IMR-90 (cell line): ENCODE data around the gene FGF3. TPM values are rescaled to one million over a fixed set of nuclear protein-coding genes. Genes with fewer than 3 reads are reported as not detected.

Experiments used
- ATAC-seq: fragments of 200-7000 bp; cut with Tn5 transposase; 2 replicates; pipeline ENCODE4 v1.9.1; 2020; ENCODE audit warnings: low read depth, mild to moderate bottlenecking, moderate library complexity
- BruUV-seq: library from RNA; stranded (reverse); fragments of 400-500 nt; replicated peaks from 2 replicates; lab custom pipeline; 2021; lab: Mats Ljungman, UMichigan
- CTCF ChIA-PET: fragments of 300-600 bp; formaldehyde crosslinking; extraction: SDS; loops from one replicate; lab custom pipeline; 2021; ENCODE audit warnings: antibody characterized with exemption; lab: Yijun Ruan, JAX
- POLR2A ChIA-PET: fragments of 300-600 bp; sonication (Branson Sonifier 250); formaldehyde crosslinking; loops from one replicate; lab custom pipeline; 2022; ENCODE audit warnings: antibody characterized with exemption; ENCODE audit not compliant: unreplicated experiment; lab: Charles Lee
- DNase-seq: peaks from one replicate; pipeline ENCODE4 v3.0.0; 2013
- H2AFZ ChIP-seq: replicated peaks from 2 replicates; pipeline ENCODE3; 2013; ENCODE audit warnings: low read length, mild to moderate bottlenecking; ENCODE audit not compliant: poor library complexity
- H2AK5ac ChIP-seq: 2 replicates; pipeline ENCODE4 v1.6.1; 2013; ENCODE audit warnings: low read depth, low read length, inconsistent platforms
- H2AK9ac ChIP-seq: replicated peaks from 2 replicates; pipeline ENCODE3; 2013; ENCODE audit warnings: mild to moderate bottlenecking, low read depth, low read length, moderate library complexity; ENCODE audit not compliant: poor library complexity
- H2BK120ac ChIP-seq: 2 replicates; pipeline ENCODE4 v1.6.1; 2013; ENCODE audit warnings: low read depth, low read length, inconsistent platforms
- H2BK15ac ChIP-seq: 3 replicates; pipeline ENCODE4 v1.6.1; 2013; ENCODE audit warnings: low read depth, low read length, inconsistent platforms
- H2BK20ac ChIP-seq: 2 replicates; pipeline ENCODE4 v1.6.1; 2013; ENCODE audit warnings: low read depth, mild to moderate bottlenecking, inconsistent platforms, low read length, moderate library complexity
- H2BK5ac ChIP-seq: 2 replicates; pipeline ENCODE4 v1.6.1; 2013; ENCODE audit warnings: mild to moderate bottlenecking, low read depth, low read length, inconsistent platforms; ENCODE audit not compliant: poor library complexity, severe bottlenecking
- H3K14ac ChIP-seq: replicated peaks from 2 replicates; pipeline ENCODE4 v1.6.1; 2013; ENCODE audit warnings: low read depth, low read length, inconsistent platforms
- H3K18ac ChIP-seq: 2 replicates; pipeline ENCODE4 v1.6.1; 2013; ENCODE audit warnings: low read depth, low read length, control low read depth
- H3K23ac ChIP-seq: 2 replicates; pipeline ENCODE4 v1.6.1; 2013; ENCODE audit warnings: low read depth, low read length, inconsistent platforms
- H3K27ac ChIP-seq: 2 replicates; pipeline ENCODE4 v1.5.1; 2013; ENCODE audit warnings: mild to moderate bottlenecking, control low read depth, low read length; ENCODE audit not compliant: insufficient read depth
- H3K27me3 ChIP-seq: 2 replicates; pipeline ENCODE4 v1.6.1; 2013; ENCODE audit warnings: low read length; ENCODE audit not compliant: control insufficient read depth, insufficient read depth
- H3K36me3 ChIP-seq: 2 replicates; pipeline ENCODE4 v1.6.1; 2013; ENCODE audit warnings: low read length, mixed read lengths; ENCODE audit not compliant: control insufficient read depth, insufficient read depth
- H3K4ac ChIP-seq: 2 replicates; pipeline ENCODE4 v1.6.1; 2013; ENCODE audit warnings: low read depth, low read length, inconsistent platforms
- H3K4me1 ChIP-seq: 2 replicates; pipeline ENCODE4 v1.6.1; 2013; ENCODE audit warnings: low read length, mixed read lengths; ENCODE audit not compliant: control insufficient read depth, insufficient read depth
- H3K4me2 ChIP-seq: 2 replicates; pipeline ENCODE4 v1.6.1; 2013; ENCODE audit warnings: low read depth, mild to moderate bottlenecking, control low read depth, low read length, moderate library complexity
- H3K4me3 ChIP-seq: 2 replicates; pipeline ENCODE4 v1.5.1; 2013; ENCODE audit warnings: low read depth, mild to moderate bottlenecking, control low read depth, low read length, moderate library complexity; ENCODE audit not compliant: insufficient read depth
- H3K56ac ChIP-seq: 2 replicates; pipeline ENCODE4 v1.6.1; 2013; ENCODE audit warnings: low read length, inconsistent platforms; ENCODE audit not compliant: insufficient read depth; ENCODE audit errors: extremely low read depth
- H3K79me1 ChIP-seq, 2 experiments: 2 replicates each; pipeline ENCODE4 v1.6.1; 2013; ENCODE audit warnings: low read length in 2 of 2, inconsistent platforms in 1 of 2, low read depth in 1 of 2
- H3K9ac ChIP-seq: 2 replicates; pipeline ENCODE4 v1.6.1; 2013; ENCODE audit warnings: low read depth, low read length, control low read depth
- H3K9me1 ChIP-seq: 2 replicates; pipeline ENCODE4 v1.6.1; 2013; ENCODE audit warnings: low read length, inconsistent platforms; ENCODE audit not compliant: insufficient read depth
- H3K9me3 ChIP-seq: 2 replicates; pipeline ENCODE4 v1.6.1; 2013; ENCODE audit warnings: low read length; ENCODE audit not compliant: control insufficient read depth, insufficient read depth
- H4K20me1 ChIP-seq: 2 replicates; pipeline ENCODE4 v1.6.1; 2013; ENCODE audit warnings: low read length, inconsistent platforms; ENCODE audit not compliant: insufficient read depth
- H4K5ac ChIP-seq: 2 replicates; pipeline ENCODE4 v1.6.1; 2013; ENCODE audit warnings: mild to moderate bottlenecking, low read depth, low read length, control low read depth
- H4K8ac ChIP-seq, 2 experiments: 2 replicates each; pipeline ENCODE4 v1.6.1; 2013; ENCODE audit warnings: low read depth in 2 of 2, low read length in 2 of 2, control low read depth in 1 of 2, inconsistent platforms in 1 of 2
- H4K91ac ChIP-seq: 2 replicates; pipeline ENCODE4 v1.6.1; 2013; ENCODE audit warnings: low read depth, low read length, inconsistent platforms; ENCODE audit not compliant: insufficient read depth
- CTCF ChIP-seq: conservative IDR thresholded peaks from 2 replicates; pipeline ENCODE4 v1.5.1; 2012; ENCODE audit warnings: mild to moderate bottlenecking, low read depth, low read length, improper control_type of control experiment
- ELK1 ChIP-seq: fragments of 150-350 bp; IDR thresholded peaks from 2 replicates; pipeline ENCODE4 v1.6.1; 2016; ENCODE audit warnings: low read depth, mild to moderate bottlenecking, low read length, moderate library complexity, borderline replicate concordance
- MAFK ChIP-seq: IDR thresholded peaks from 2 replicates; pipeline ENCODE4 v1.6.1; 2012; ENCODE audit warnings: low read depth, low read length, improper control_type of control experiment
- POLR2A ChIP-seq: IDR thresholded peaks from 2 replicates; pipeline ENCODE4 v1.6.1; 2012; ENCODE audit warnings: mild to moderate bottlenecking, low read depth, low read length
- RCOR1 ChIP-seq: IDR thresholded peaks from 2 replicates; pipeline ENCODE4 v1.6.1; 2012; ENCODE audit warnings: mild to moderate bottlenecking, low read length, improper control_type of control experiment; ENCODE audit not compliant: insufficient replicate concordance
- RFX5 ChIP-seq: IDR thresholded peaks from 2 replicates; pipeline ENCODE4 v1.8.0; 2012; ENCODE audit warnings: low read depth, mild to moderate bottlenecking, low read length, moderate library complexity
- USF2 ChIP-seq: fragments of 150-350 bp; IDR thresholded peaks from 2 replicates; pipeline ENCODE4 v1.6.1; 2017; ENCODE audit warnings: mild to moderate bottlenecking, antibody characterized with exemption, low read length, low read depth
- WGBS, 2 experiments: methylation state at CpG; one replicate each; pipeline versions ENCODE4 v1.1.5 to v1.1.7; 2013; ENCODE audit warnings: missing lambda C conversion rate in 2 of 2; ENCODE audit not compliant: insufficient read length in 1 of 2; ENCODE audit errors: extremely low coverage in 2 of 2; 5-methylcytosine and 5-hydroxymethylcytosine counted together
- dilution Hi-C: fragments of 300-500 bp; cut with HindIII; formaldehyde crosslinking; loops from one replicate; pipeline ENCODE4 v1.14.3; 2018; ENCODE audit warnings: low sequenced_read_pairs; ENCODE audit not compliant: unreplicated experiment
- in situ Hi-C: fragments of 300-500 bp; cut with MboI; formaldehyde crosslinking; loops from 3 replicates; pipeline ENCODE4 v1.14.3; 2019; ENCODE audit warnings: low sequenced_read_pairs, inconsistent platforms, mixed read lengths
- intact Hi-C: fragments of 100-400 bp; cut with micrococcal nuclease; formaldehyde crosslinking; loops from 2 replicates; pipeline ENCODE4 v1.10.0; 2022
- polyA plus RNA-seq, 3 experiments: library from polyadenylated mRNA; depleted of rRNA; stranded (reverse); fragments of >200 nt; gene quantifications; 2 replicates each; pipeline ENCODE4 v1.2.3, GENCODE V29; 2012; ENCODE audit warnings: low replicate concordance in 1 of 3
- total RNA-seq: library from RNA; depleted of rRNA; stranded (reverse); fragments of >200 nt; gene quantifications from 2 replicates; pipeline ENCODE4 v1.2.3, GENCODE V29; 2012

FGF3 gene
- total and polyA plus RNA-seq, 2 of the 4 experiments (the other 2 are of a cell fraction) = not detected

- Histone ChIP-seq H3K79me1 (no peaks in the 10 kb centered on the region), H2BK5ac (no peak overlapping the region), H3K23ac (no peak overlapping the region), H2BK120ac (no peak overlapping the region), H4K91ac (no peak overlapping the region), H3K9me1 (no peaks in the 10 kb centered on the region), H3K4me1 (no peaks in the 10 kb centered on the region), H3K56ac (no peak overlapping the region), H2AFZ (no peak overlapping the region), H3K27ac (no peak overlapping the region), H3K18ac (no peak overlapping the region), H3K4me3 (no peak overlapping the region), H3K4me2 (no peak overlapping the region), H3K27me3 (peaks cover 28% of the 10 kb centered on the region), H3K9me3 (peaks cover 3% of the 10 kb centered on the region; the same call in 1 of the 2 replicates), H3K9ac (no peak overlapping the region), H2AK5ac (no peak overlapping the region), H4K5ac (no peak overlapping the region), H3K14ac (no peak overlapping the region), H2BK20ac (no peak overlapping the region), H3K36me3 (no peaks in the 10 kb centered on the region), H4K20me1 (no peaks in the 10 kb centered on the region), H2AK9ac (no peak overlapping the region), H2BK15ac (no peak overlapping the region), H3K4ac (no peak overlapping the region), H4K8ac (no peak overlapping the region)
- dilution Hi-C loops (no loop called here), in situ Hi-C loops (loop anchor here (10.0 kb wide), 1 partner anchor 98 kb away; the partner anchor contains the start of gene FGF19), intact Hi-C loops (no loop called here)
- CTCF ChIA-PET = no interaction called here
- 60% methylated on average over 2 of the region's 2 CpGs; no CpG with 5 or more reads in 1 of the 2 experiments for WGBS, 2 experiments
- no peak for TF ChIP-seq RCOR1
- TF ChIP-seq ELK1 = no peak
- no peak for TF ChIP-seq USF2
- no peak for TF ChIP-seq MAFK
- TF ChIP-seq POLR2A = no peak
- no peak for TF ChIP-seq RFX5
- TF ChIP-seq CTCF = no peak
- no TSS peak for BruUV-seq
- no peak for DNase-seq
- no peak for ATAC-seq
- POLR2A ChIA-PET = no interaction called here
Measured at GRCh38 chr11:69803022-69803421, 16.2 kb downstream of the FGF3 start.
